GM13977 (cell line): ENCODE results near the gene SKAP1.

Experiments
- DNase-seq: peaks from one replicate; pipeline ENCODE4 v3.0.0; 2012; ENCODE audit warnings: low spot score
- CTCF ChIP-seq: IDR thresholded peaks from 2 replicates; pipeline ENCODE4 v1.5.1; 2012; ENCODE audit warnings: mild to moderate bottlenecking, control low read depth; ENCODE audit not compliant: insufficient read depth; ENCODE audit errors: extremely low read depth, missing control alignments
- in situ Hi-C: fragments of 300-500 bp; cut with MboI; formaldehyde crosslinking; loops from one replicate; pipeline ENCODE4 v1.12.0; 2022; ENCODE audit warnings: low sequenced_read_pairs, low pct_unique_long_range_greater_than_20kb, mixed read lengths, inconsistent platforms; ENCODE audit not compliant: unreplicated experiment

Gene SKAP1

GRCh38 chr17:48385319-48385718, 44.7 kb downstream of the SKAP1 start:
- TF ChIP-seq CTCF = no peak
- in situ Hi-C loops = no loop called here
- DNase-seq = no peak

GRCh38 chr17:48384164-48384563, 45.9 kb downstream of the SKAP1 start:
- no peak for TF ChIP-seq CTCF

GRCh38 chr17:48382989-48383388, 47.0 kb downstream of the SKAP1 start:
- in situ Hi-C loops = no loop called here
- no peak for DNase-seq
- TF ChIP-seq CTCF = no peak

More at GRCh38 chr17:48384164-48384563, 45.9 kb downstream of the SKAP1 start:
- in situ Hi-C loops = no loop called here
- DNase-seq = no peak

GRCh38 chr17:48378708-48379392, 51.2 kb downstream of the SKAP1 start:
- TF ChIP-seq CTCF = no peak
- in situ Hi-C loops = no loop called here
- DNase-seq = no peak

GRCh38 chr17:48378238-48378637, 51.8 kb downstream of the SKAP1 start:
- no peak for DNase-seq
- in situ Hi-C loops = no loop called here
- no peak for TF ChIP-seq CTCF

- DNase-seq = no peak
- no peak for TF ChIP-seq CTCF
- in situ Hi-C loops = no loop called here
Observed at GRCh38 chr17:48376682-48377325, 53.2 kb downstream of the SKAP1 start.
